Measurements from ENCODE around the gene PDZD7. TPM values are rescaled to one million over a fixed set of nuclear protein-coding genes. Genes with fewer than 3 reads are reported as not detected.

PDZD7 gene
- total RNA-seq, 2 donors from 2014 or later: 0.12 to 0.44 TPM

DNA sequence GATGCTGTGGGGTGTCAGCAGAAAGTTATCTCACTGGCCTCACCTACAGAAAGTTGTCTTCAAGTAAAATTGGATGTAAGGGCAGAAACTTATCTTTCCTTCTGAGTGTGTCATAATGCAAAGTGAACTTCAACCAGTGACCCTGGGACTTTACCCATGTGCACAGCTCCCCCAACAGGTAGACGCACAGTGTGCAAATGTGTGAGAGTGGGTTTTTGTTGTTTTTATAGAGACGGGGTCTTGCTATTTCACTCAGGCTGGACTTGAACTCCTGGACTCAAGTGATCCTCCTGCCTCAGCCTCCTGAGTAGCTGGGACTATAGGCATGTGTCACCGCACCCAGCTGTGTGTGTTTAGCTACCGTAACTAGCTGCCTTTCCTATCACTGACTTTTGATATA, 24.5 kb upstream of the PDZD7 start:
- Mint-ChIP-seq H3K9me3 (no peaks in the 10 kb centered on the region), H3K27me3 (ENCODE audit: low read depth) (peaks cover 8% of the 10 kb centered on the region), H3K4me3 (no peak overlapping the region), H3K4me1 (ENCODE audit: low read depth) (peaks cover 33% of the 10 kb centered on the region), H3K27ac (no peak overlapping the region), H3K36me3 (ENCODE audit: insufficient read depth in 2 of 2) (peaks cover 0 to 4% of the 10 kb centered on the region in 2 donors)
- DNase-seq: no peak
- no peak for ATAC-seq (replicated peaks in 1 of 2)

DNA sequence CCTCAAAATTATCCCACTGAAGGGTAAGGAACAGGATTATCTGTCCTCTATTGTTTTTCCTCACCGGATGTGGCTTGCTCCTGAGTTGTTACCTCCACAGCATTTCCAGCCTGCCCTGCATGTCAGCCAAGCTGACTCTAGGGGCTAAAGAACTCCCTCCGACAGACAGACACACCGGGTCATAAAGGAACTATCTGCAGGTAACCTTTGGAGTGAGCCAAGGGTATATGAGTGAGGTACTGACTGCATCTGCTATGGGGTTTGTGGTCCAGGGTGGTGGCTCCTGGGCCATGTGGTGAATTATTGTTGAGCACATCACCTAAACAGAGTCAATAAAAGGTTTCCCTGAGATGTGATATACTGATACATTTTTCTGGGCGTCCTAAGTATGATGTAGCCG, 23.9 kb upstream of the PDZD7 start:
- no peak overlapping the region for H3K4me3 Mint-ChIP-seq
- no peaks in the 10 kb centered on the region for H3K9me3 Mint-ChIP-seq
- no peak overlapping the region for H3K27ac Mint-ChIP-seq
- DNase-seq: no peak
- ATAC-seq (replicated peaks in 1 of 2): no peak
- peaks cover 12% of the 10 kb centered on the region for H3K27me3 Mint-ChIP-seq (ENCODE audit: low read depth)
- H3K36me3 Mint-ChIP-seq (ENCODE audit: insufficient read depth in 2 of 2): peaks cover 0 to 4% of the 10 kb centered on the region in 2 donors
- H3K4me1 Mint-ChIP-seq (ENCODE audit: low read depth): peaks cover 30% of the 10 kb centered on the region

DNA sequence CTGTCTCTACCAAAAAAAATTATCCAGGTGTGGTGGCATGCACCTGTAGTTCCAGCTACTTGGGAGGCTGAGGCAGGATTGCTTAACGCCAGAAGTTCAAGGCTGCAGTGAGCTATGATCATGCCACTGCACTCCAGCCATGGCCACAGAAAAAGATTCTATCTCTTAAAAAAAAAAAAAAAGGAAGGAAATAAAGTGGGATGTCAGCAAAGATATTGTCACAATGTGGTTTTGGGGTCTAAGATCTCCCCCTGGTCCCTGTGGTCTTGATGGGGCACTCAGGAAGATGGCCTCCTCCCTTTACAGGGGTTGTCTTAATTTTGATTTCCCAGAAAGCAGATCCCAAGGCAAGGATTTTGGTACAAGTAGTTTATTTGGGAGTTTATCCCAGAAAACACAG, 23.4 kb upstream of the PDZD7 start:
- Mint-ChIP-seq H3K27ac (no peak overlapping the region), H3K4me1 (ENCODE audit: low read depth) (peaks cover 30% of the 10 kb centered on the region), H3K36me3 (ENCODE audit: insufficient read depth in 2 of 2) (peaks cover 0 to 4% of the 10 kb centered on the region in 2 donors), H3K9me3 (no peaks in the 10 kb centered on the region), H3K4me3 (no peak overlapping the region), H3K27me3 (ENCODE audit: low read depth) (peaks cover 18% of the 10 kb centered on the region)
- no peak for ATAC-seq (replicated peaks in 1 of 2)
- no peak for DNase-seq

DNA sequence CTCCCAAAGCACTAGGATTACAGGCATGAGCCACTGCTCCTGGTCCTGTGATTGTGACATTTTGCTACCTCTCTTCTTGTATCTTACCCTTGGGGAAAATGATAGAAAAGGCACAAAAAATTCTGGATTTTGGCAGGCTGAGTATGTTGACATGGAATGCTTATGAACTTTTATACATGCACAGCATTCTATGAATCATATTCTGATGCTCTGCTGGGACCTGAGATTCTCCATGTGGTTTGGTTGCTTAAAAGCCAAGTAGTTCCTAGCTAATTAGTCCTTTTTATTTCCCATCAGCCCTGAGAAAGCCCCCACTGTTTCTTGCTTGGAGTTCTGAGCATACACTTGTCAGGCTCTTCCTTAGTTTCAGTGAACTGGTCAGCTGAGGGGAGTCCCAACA, 22.6 kb upstream of the PDZD7 start:
- Mint-ChIP-seq H3K36me3 (ENCODE audit: insufficient read depth in 2 of 2) (peaks cover 0 to 4% of the 10 kb centered on the region in 2 donors), H3K4me1 (ENCODE audit: low read depth) (peaks cover 27% of the 10 kb centered on the region), H3K27ac (no peak overlapping the region), H3K9me3 (no peaks in the 10 kb centered on the region), H3K27me3 (ENCODE audit: low read depth) (peaks cover 26% of the 10 kb centered on the region), H3K4me3 (no peak overlapping the region)
- DNase-seq (no peak), ATAC-seq (replicated peaks in 1 of 2) (no peak)

DNA sequence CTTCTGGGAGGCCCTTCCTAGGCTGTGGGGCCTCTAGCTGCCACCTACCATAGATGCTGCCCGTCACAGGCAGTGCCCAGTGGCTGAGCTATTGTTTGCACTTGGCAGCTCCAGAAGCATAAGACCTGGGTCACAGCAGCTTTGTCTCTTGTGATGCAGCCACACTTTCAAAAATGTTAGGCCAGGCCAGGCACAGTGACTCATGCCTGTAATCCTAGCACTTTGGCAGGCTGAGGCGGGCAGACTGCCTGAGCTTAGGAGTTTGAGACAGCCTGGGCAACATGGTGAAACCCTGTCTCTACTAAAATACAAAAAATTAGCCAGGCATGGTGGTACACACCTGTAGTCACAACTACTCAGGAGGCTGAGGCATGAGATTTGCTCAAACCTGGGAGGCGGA, 21.4 kb upstream of the PDZD7 start:
- peaks cover 0 to 4% of the 10 kb centered on the region in 2 donors for H3K36me3 Mint-ChIP-seq (ENCODE audit: insufficient read depth in 2 of 2)
- H3K27me3 Mint-ChIP-seq (ENCODE audit: low read depth): peaks cover 38% of the 10 kb centered on the region
- DNase-seq: no peak
- ATAC-seq (replicated peaks in 1 of 2): no peak
- no peak overlapping the region for H3K4me3 Mint-ChIP-seq
- no peaks in the 10 kb centered on the region for H3K9me3 Mint-ChIP-seq
- no peak overlapping the region for H3K27ac Mint-ChIP-seq
- H3K4me1 Mint-ChIP-seq (ENCODE audit: low read depth): peaks cover 31% of the 10 kb centered on the region

DNA sequence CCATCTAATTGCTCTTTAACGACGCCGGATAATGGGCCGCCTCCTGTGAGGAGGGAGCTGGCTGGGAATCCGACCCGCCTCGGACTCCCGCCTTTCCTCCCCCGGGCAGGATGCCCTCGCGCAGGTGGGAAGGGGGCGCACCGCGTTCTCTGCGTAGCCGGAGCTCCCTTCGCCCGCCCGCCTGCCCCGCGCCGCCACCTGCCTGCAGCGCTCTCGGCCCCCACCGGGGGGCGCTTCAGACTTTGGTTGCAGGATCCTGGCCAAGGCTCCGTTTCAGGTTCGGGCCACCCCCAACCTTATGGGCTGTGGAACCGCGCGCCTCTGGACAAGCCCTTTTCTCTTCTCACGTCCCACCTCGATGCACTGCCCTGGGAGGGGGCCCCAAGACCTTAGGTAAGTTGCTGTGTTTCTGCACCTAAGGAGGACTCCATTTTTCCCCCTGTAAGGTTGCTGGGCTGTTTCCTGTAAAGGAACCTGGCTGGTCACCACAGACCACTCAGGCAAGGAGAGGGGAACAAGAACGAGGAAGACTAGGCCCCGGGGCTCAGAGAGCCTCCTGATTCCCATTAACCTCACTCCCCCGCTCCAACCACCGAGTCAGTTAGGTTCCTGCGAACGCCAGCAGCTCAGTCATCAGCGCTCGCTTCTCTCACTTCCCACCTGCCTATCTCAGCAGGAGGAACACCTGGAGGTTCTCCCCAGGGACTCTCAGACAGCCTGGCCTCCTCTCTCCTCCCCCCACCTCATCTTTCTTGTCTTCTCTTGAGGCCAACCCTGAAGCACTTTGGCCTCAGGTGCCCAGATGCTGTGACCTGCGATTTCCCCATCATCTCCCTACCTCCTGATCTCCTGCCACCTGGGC, 19.5 kb upstream of the PDZD7 start:
- H3K4me3 Mint-ChIP-seq: peak overlapping the region; percentile 47 to 61
- H3K27me3 Mint-ChIP-seq (ENCODE audit: low read depth): peaks cover 52% of the 10 kb centered on the region
- no peaks in the 10 kb centered on the region for H3K36me3 Mint-ChIP-seq (ENCODE audit: insufficient read depth in 2 of 2)
- ATAC-seq (replicated peaks in 1 of 2) (peak; percentile 90), DNase-seq (peak; percentile 78 to 88)
- peaks cover 21% of the 10 kb centered on the region for H3K4me1 Mint-ChIP-seq (ENCODE audit: low read depth)
- H3K9me3 Mint-ChIP-seq: no peaks in the 10 kb centered on the region
- H3K27ac Mint-ChIP-seq: no peak overlapping the region

DNA sequence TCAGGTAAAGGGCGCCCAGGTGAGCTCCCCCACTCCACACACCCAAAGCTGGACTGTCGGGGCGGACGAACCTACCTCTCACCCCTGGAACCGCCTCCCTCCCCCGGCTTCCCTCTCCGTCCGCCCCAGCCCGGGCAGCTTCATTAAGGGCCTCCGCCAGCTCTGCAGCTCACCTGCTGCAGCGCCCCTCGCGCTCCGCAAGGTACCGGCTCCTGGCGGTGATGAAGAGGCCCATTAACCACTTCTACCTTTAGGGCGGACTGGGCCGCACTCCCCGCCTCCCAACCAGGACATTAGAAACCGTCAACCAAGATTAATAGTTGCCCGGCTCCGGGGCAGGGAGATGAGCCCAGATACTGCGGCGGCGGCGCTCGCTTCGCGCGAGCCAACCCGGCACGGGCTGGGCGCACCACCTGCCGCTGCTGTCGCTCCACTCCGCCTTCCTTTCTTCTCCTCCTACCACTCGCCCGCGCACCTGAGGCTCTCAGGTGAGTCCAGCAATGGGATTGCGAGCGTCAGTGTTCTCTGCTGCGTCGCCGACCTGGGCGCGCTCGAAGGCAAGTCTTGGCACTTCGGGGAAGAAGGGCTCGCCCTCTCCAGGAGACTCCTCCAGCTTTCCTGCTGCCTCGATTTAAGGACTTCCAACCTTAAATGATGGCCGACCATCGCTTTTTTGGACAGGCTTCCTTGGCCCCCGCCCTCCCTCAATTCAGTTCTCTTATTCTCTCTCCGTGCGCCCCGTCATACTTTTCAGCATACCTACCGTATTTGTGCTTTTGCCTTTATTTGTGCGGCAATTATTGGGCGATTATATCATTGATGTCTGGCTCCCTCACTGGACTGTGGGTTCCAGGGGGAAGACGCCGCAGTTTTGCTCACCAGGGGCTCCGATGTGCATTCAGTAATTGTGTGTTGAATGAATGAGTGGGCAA, 17.3 kb upstream of the PDZD7 start:
- H3K27me3 Mint-ChIP-seq (ENCODE audit: low read depth): peaks cover 52% of the 10 kb centered on the region
- DNase-seq (no peak), ATAC-seq (replicated peaks in 1 of 2) (no peak)
- H3K27ac Mint-ChIP-seq: no peak overlapping the region
- H3K9me3 Mint-ChIP-seq: no peaks in the 10 kb centered on the region
- H3K4me3 Mint-ChIP-seq: peak overlapping the region in 1 of 2 donors; percentile 24
- H3K36me3 Mint-ChIP-seq (ENCODE audit: insufficient read depth in 2 of 2): no peaks in the 10 kb centered on the region
- peaks cover 24% of the 10 kb centered on the region for H3K4me1 Mint-ChIP-seq (ENCODE audit: low read depth)

DNA sequence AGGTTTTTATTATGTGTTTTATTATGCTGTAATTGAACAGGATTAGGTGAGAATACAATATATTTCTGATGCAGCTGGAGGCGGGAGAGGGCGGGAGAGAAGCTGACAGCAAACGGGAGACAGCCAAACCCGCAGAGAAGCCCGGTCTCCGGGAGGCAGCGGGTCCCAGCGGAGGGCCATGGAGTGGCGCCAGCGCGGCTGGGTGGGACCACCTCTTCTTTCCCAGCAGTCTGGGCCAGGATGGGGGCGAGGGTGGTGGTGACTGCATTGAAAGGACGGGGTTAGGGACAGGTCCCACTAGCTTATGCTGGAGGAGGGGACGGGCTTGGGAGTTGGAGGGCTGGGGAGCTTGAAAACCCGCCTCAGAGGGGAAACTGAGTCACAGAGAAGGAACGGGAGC, 16.3 kb upstream of the PDZD7 start:
- peaks cover 34% of the 10 kb centered on the region for H3K4me1 Mint-ChIP-seq (ENCODE audit: low read depth)
- H3K27ac Mint-ChIP-seq: no peak overlapping the region
- ATAC-seq (replicated peaks in 1 of 2) (no peak), DNase-seq (no peak)
- no peaks in the 10 kb centered on the region for H3K9me3 Mint-ChIP-seq
- H3K27me3 Mint-ChIP-seq (ENCODE audit: low read depth): peaks cover 52% of the 10 kb centered on the region
- H3K4me3 Mint-ChIP-seq: no peak overlapping the region
- H3K36me3 Mint-ChIP-seq (ENCODE audit: insufficient read depth in 2 of 2): no peaks in the 10 kb centered on the region

DNA sequence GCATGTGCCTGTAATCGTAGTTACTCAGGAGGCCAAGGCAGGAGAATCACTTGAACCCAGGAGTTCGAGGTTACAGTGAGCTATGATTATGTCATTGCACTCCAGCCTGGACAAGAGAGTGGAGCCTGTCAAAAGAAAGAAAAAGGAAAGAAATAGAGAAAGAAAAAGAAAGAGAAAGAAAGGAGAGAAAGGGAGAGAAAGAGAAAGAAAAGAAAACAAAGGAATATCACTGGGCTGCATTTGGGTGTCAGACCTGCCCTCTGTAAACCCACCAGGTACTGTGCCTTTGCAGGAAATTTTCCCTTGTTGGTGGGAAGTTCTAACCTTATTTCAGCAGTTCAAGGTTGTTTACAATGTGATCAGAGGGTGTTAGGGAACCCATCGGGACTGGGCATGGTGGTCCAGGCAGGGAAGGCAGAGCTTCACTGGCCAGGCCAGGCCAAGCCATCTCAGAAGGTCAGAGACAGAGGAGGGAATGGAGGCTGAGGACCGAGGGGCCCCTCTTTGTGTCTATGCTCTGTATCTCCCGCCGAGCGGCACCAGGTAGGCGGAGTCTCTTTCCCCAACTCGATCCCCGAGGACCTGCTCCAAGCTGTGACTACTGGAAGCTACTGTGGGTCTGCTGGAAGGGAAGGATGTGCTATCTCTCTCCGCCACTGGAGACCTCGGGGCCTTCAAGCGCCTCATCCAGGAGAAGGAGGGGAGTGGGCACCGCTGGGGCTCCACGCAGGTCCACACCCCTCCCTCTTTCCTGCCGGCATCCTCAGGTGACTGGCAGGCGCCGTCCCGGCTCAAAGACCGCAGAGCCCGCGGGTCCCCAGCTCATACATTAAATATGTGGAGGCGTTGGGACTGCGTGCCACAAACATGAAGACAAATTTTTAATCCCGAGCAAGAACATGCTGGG, 15.7 kb upstream of the PDZD7 start:
- H3K27me3 Mint-ChIP-seq (ENCODE audit: low read depth): peaks cover 52% of the 10 kb centered on the region
- peaks cover 36% of the 10 kb centered on the region for H3K4me1 Mint-ChIP-seq (ENCODE audit: low read depth)
- H3K36me3 Mint-ChIP-seq (ENCODE audit: insufficient read depth in 2 of 2): no peaks in the 10 kb centered on the region
- H3K27ac Mint-ChIP-seq: no peak overlapping the region
- H3K4me3 Mint-ChIP-seq: no peak overlapping the region
- no peak for DNase-seq
- no peaks in the 10 kb centered on the region for H3K9me3 Mint-ChIP-seq
- no peak for ATAC-seq (replicated peaks in 1 of 2)

DNA sequence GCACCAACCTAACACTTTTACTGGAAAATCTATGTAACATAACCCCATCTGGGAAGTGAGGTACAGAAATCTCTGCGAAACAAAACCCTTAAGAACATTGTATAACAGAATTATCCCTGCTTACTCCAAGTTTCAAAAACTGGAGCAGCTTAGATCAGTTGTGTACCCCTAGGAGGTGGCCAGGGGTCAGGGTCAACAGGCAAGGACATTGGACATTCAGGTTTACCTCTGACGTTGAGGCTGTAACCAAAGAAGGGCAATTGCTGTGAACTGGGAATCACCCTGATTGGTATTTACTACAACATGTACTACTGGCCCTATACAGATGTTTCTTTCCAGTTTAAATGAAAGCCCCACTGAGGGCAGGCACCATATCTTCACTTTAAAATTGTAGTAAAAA, 13.2 kb upstream of the PDZD7 start:
- Mint-ChIP-seq H3K36me3 (ENCODE audit: insufficient read depth in 2 of 2) (no peaks in the 10 kb centered on the region), H3K27ac (no peak overlapping the region), H3K4me3 (peak overlapping the region in 1 of 2 donors; percentile 98), H3K4me1 (ENCODE audit: low read depth) (peaks cover 29% of the 10 kb centered on the region), H3K27me3 (ENCODE audit: low read depth) (peaks cover 32% of the 10 kb centered on the region), H3K9me3 (no peaks in the 10 kb centered on the region)
- DNase-seq: no peak
- ATAC-seq (replicated peaks in 1 of 2): no peak

DNA sequence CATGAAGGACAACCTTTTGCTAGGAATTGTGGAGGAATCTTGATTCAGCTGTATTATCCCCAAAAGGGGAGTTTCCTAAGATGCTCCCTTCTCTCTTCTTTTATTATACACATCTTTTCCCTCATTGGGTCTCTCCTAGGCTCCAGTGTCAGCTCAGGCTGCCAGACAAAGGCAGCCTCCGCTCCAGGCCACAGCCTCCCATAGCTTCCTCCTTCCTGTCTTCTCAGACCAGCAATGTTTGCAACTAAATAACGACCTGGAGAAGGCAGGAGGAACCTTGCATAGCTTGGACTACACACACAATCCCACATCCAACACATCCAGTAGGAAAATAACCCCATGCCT, 12.4 kb upstream of the PDZD7 start:
- DNase-seq: no peak
- Mint-ChIP-seq H3K27ac (no peak overlapping the region), H3K9me3 (no peaks in the 10 kb centered on the region), H3K4me3 (peak overlapping the region; percentile 89 to 98), H3K36me3 (ENCODE audit: insufficient read depth in 2 of 2) (no peaks in the 10 kb centered on the region), H3K27me3 (ENCODE audit: low read depth) (peaks cover 24% of the 10 kb centered on the region), H3K4me1 (ENCODE audit: low read depth) (peaks cover 25% of the 10 kb centered on the region)
- ATAC-seq (replicated peaks in 1 of 2): no peak

DNA sequence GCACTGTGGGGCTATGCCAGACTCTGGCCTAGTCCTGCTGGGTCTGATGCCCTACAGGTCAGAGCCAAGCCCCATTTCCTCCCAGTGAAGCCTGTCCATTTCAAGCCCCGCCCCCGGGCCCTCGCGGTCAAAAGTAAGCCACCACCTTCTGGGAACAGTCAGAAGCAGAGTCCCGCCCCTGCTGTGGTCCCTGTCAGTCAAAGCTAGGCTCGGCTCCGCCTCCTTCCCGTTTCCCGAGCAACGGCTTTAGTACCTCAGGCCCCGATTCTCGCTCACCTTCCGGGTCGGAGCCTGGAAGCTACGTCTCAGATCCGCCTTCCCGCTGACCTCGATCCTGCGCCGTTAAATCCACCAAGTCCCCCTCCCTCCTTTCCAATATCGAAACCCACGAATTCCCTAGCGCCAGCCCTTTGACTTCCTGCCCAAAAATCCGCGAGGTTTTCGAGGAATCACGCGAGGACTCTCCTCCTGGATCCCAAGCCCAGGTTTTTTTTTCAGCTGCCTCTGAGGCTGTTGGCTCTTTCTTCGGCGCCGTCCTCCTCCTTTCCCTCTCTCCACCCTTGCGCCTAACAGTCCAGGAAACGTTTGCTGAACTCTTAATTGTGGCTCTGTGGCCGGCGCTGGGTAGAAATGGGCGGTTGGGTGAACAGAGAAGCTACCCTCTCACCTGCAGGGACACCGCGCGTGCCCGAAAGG, 11.9 kb upstream of the PDZD7 start:
- H3K27ac Mint-ChIP-seq: peak overlapping the region; percentile 81
- H3K27me3 Mint-ChIP-seq (ENCODE audit: low read depth): peaks cover 19% of the 10 kb centered on the region
- ATAC-seq (replicated peaks in 1 of 2): peak; percentile 94 to 95
- no peaks in the 10 kb centered on the region for H3K36me3 Mint-ChIP-seq (ENCODE audit: insufficient read depth in 2 of 2)
- no peaks in the 10 kb centered on the region for H3K9me3 Mint-ChIP-seq
- H3K4me3 Mint-ChIP-seq: peak overlapping the region; percentile 89 to 98
- peaks cover 20% of the 10 kb centered on the region for H3K4me1 Mint-ChIP-seq (ENCODE audit: low read depth)
- peak; percentile 94 to 95 for DNase-seq
